ENCODE data around the gene ARMC2.

Gene ARMC2

DNA sequence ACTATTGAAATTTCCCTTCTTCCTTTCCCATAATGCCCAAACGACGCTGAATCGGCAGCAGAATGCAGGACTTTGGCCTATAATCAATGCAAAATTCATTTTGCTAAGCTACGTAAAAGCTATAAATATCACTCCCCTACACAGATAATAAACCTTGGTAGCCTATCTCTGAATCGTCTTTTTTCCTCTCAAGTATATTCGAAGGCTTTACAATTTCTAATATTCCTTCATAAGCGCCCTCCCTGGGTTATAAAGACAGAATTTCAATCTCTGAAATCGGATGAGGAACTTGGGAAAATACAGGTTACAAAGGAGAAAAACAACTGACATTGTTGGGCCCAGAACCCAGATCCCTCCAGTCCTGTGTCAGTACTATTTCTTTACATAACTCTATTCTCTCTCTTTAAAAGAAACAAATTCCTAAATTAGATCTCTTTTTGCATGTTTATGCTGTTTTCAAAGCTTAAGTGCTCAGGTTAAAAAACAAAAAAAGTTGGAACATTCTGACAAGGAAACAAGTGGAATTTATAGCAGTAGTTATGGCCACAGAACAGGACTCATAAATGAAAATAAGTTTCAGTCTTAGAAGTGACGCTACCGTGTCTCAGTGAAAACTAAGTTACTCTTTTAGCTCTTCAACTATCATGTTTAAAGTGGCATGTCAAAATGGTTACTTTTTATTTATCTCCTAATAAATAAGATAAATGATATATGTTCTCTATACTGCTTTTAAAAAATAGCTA, 161.9 kb downstream of the ARMC2 start:
- DNase-seq (ENCODE audit: low read depth), result no peak
- H3K4me3 ChIP-seq (ENCODE audit: low read depth, low read length), result peak overlapping the region; percentile 86
- TF ChIP-seq POLR2A (IDR thresholded peaks at IDR 0.05; ENCODE audit: extremely low read depth, insufficient read length), result no peak

DNA sequence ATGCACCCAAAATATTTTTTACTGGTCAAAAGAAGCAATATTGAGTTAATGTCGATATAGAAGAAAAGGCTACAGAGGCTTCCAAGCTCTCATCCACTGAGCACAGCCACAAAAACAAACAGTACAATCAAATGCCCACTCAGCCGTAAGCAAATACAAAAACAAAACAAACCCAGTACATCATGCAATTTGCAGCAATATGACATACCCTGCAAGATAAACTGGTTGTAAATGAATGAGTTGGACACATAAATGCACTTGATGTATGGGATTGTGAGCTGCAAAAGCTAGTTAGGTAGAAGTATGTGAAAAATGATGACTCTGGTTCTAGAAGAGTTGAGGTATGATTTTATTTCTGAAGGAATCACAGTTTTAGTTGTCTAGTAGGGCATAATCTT, 162.5 kb downstream of the ARMC2 start:
- TF ChIP-seq MYC (IDR thresholded peaks at IDR 0.05; ENCODE audit: low read depth, low read length) (no peak), POLR2A (IDR thresholded peaks at IDR 0.05; ENCODE audit: extremely low read depth, insufficient read length) (no peak)
- TF ChIP-seq, protein P1, sequence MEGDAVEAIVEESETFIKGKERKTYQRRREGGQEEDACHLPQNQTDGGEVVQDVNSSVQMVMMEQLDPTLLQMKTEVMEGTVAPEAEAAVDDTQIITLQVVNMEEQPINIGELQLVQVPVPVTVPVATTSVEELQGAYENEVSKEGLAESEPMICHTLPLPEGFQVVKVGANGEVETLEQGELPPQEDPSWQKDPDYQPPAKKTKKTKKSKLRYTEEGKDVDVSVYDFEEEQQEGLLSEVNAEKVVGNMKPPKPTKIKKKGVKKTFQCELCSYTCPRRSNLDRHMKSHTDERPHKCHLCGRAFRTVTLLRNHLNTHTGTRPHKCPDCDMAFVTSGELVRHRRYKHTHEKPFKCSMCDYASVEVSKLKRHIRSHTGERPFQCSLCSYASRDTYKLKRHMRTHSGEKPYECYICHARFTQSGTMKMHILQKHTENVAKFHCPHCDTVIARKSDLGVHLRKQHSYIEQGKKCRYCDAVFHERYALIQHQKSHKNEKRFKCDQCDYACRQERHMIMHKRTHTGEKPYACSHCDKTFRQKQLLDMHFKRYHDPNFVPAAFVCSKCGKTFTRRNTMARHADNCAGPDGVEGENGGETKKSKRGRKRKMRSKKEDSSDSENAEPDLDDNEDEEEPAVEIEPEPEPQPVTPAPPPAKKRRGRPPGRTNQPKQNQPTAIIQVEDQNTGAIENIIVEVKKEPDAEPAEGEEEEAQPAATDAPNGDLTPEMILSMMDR (IDR thresholded peaks at IDR 0.05; ENCODE audit: low read depth, low read length), result no peak
- TF ChIP-seq, protein P2, sequence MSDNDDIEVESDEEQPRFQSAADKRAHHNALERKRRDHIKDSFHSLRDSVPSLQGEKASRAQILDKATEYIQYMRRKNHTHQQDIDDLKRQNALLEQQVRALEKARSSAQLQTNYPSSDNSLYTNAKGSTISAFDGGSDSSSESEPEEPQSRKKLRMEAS (IDR thresholded peaks at IDR 0.05; ENCODE audit: low read depth, low read length), result no peak
- H3K4me3 ChIP-seq (ENCODE audit: low read depth, low read length), result no peak overlapping the region
- no peak for DNase-seq (ENCODE audit: low read depth)

DNA sequence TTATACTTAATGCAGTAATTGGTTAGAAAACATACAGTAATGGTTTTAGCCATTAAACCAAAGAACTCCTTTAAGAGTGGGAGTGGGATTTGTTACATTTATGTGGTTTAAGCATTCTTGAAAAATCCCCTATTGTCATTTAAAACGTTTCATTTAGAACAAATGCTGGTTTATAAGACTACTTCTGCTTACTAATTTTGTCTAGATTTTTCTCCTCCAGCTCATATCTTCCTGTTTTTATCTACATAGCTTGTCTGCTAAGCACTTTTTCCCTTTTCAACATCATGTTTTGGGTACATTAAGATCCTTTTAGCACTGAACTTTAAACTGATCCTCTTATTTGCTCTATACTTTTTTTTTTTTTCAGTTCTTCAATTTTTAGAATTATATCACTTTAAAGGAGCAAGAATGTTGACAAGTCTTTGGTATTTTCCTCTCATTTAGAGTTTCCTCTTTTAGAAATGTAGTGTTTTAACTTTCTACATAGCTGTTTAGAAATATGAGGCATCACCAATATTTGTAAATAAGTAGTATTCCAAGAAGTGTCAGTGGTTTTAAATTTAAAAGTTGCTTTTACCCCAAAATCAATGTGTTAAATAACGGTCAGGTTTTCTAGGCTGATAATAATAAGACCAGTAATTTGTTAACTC, 165.6 kb downstream of the ARMC2 start:
- DNase-seq (ENCODE audit: low read depth), result peak; percentile 28
- H3K4me3 ChIP-seq (ENCODE audit: low read depth, low read length), result no peak overlapping the region
- TF ChIP-seq MYC (IDR thresholded peaks at IDR 0.05; ENCODE audit: low read depth, low read length) (no peak), POLR2A (IDR thresholded peaks at IDR 0.05; ENCODE audit: extremely low read depth, insufficient read length) (no peak)
- TF ChIP-seq, protein P1 (IDR thresholded peaks at IDR 0.05; ENCODE audit: low read depth, low read length), result no peak
- TF ChIP-seq, protein P2 (IDR thresholded peaks at IDR 0.05; ENCODE audit: low read depth, low read length), result no peak

DNA sequence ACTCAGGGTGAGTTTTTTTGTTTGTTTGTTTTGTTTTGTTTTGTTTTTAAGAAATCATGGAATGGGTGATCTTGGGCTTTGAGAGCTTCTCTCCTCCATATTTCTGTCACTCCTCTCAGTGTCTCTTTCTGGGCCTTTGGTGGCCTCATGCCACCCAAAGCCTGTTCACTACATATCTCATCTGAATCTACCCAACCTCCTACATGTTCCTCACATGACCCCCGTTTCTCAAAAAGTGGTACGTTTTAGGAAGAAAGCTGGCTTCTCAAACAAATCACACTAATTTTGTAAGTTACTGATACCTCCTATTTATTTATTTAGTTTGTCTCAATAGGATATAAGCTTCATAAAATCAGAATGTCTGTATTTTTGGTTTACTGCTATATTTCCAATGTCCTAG, 166.4 kb downstream of the ARMC2 start:
- no peak for DNase-seq (ENCODE audit: low read depth)
- no peak for TF ChIP-seq MYC (IDR thresholded peaks at IDR 0.05; ENCODE audit: low read depth, low read length)
- TF ChIP-seq, protein P2 (IDR thresholded peaks at IDR 0.05; ENCODE audit: low read depth, low read length), result no peak
- TF ChIP-seq, protein P1 (IDR thresholded peaks at IDR 0.05; ENCODE audit: low read depth, low read length), result no peak
- no peak for TF ChIP-seq POLR2A (IDR thresholded peaks at IDR 0.05; ENCODE audit: extremely low read depth, insufficient read length)
- no peak overlapping the region for H3K4me3 ChIP-seq (ENCODE audit: low read depth, low read length)

DNA sequence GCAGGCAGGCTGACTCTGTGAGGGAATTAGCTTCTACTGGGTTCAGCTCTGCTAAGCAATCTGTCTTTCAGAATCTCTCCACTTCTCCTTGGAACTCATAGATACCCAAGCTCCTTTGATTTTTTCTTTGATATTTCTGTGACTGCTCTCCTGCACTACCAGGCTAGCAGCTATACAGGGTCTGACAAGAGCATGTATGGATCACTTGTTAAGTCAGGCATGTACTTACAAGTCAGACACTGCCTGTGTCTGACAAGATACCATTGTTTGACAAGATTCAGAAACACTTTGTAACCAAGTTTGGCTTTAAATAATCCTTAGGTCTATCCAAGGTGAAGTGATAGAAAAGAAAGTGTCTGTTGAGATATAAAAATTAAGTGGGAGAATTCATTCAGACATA, 167.0 kb downstream of the ARMC2 start:
- DNase-seq (ENCODE audit: low read depth), result no peak
- H3K4me3 ChIP-seq (ENCODE audit: low read depth, low read length), result no peak overlapping the region
- no peak for TF ChIP-seq MYC (IDR thresholded peaks at IDR 0.05; ENCODE audit: low read depth, low read length)
- no peak for TF ChIP-seq POLR2A (IDR thresholded peaks at IDR 0.05; ENCODE audit: extremely low read depth, insufficient read length)
- TF ChIP-seq, protein P2 (IDR thresholded peaks at IDR 0.05; ENCODE audit: low read depth, low read length), result no peak
- TF ChIP-seq, protein P1 (IDR thresholded peaks at IDR 0.05; ENCODE audit: low read depth, low read length), result no peak

DNA sequence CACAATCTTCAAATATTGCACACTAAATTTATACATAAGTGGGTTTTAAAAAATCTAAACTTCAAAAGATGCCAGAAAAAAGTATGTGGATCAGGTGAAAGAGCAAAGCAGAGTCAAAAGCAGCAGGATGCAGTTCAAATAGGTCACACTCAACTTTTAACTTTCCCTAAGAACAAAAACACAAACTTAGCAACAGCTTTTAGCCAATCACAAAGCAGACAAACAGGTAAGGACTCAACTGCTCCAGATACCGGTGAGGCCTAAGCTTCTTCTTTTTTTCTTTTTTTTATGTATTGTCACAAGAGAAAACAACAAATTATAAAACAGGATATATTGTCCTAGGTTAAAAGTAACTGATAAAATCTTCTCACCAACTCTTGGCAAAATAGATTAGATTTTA, 171.7 kb downstream of the ARMC2 start:
- no peak for DNase-seq (ENCODE audit: low read depth)
- no peak overlapping the region for H3K4me3 ChIP-seq (ENCODE audit: low read depth, low read length)
- TF ChIP-seq POLR2A (IDR thresholded peaks at IDR 0.05; ENCODE audit: extremely low read depth, insufficient read length) (no peak), MYC (IDR thresholded peaks at IDR 0.05; ENCODE audit: low read depth, low read length) (no peak)
- TF ChIP-seq, protein P1 (IDR thresholded peaks at IDR 0.05; ENCODE audit: low read depth, low read length), result no peak
- TF ChIP-seq, protein P2 (IDR thresholded peaks at IDR 0.05; ENCODE audit: low read depth, low read length), result no peak
